ENCODE measurements around the gene ERC2. TPM values are rescaled to one million over a fixed set of nuclear protein-coding genes. Genes with fewer than 3 reads are reported as not detected.

Gene ERC2
- total and polyA plus RNA-seq, 11 donors = 0.16 to 3.8 (median 1.6) TPM

DNA sequence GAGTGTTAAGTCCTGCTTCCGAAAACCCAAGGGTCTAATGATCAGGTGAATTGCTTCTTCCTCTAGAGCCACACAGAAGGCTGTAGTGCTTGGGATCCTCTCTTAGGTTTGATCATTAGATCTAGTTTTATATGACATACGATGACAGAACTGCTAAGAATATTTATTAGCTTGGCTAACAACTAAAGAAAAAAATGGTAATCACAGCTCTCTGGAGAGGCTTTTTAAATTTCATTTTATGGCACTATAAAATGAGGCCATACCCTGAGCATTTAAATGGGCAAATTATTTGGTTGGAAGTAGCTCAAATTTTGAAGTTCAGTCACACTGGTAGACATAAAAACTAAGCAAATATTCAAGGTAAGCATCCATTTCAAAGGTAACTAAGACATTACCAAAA is 498.6 kb downstream of the ERC2 start:
- peaks cover 0 to 3% (median 0%) of the 10 kb centered on the region in 12 donors for H3K9me3 ChIP-seq
- H3K36me3 ChIP-seq = no peaks in the 10 kb centered on the region
- DNase-seq (no peak), ATAC-seq (no peak)
- H3K4me3 ChIP-seq = no peak overlapping the region
- H3K27me3 ChIP-seq = no peaks in the 10 kb centered on the region
- no peak overlapping the region for H3K27ac ChIP-seq
- TF ChIP-seq, protein P1, sequence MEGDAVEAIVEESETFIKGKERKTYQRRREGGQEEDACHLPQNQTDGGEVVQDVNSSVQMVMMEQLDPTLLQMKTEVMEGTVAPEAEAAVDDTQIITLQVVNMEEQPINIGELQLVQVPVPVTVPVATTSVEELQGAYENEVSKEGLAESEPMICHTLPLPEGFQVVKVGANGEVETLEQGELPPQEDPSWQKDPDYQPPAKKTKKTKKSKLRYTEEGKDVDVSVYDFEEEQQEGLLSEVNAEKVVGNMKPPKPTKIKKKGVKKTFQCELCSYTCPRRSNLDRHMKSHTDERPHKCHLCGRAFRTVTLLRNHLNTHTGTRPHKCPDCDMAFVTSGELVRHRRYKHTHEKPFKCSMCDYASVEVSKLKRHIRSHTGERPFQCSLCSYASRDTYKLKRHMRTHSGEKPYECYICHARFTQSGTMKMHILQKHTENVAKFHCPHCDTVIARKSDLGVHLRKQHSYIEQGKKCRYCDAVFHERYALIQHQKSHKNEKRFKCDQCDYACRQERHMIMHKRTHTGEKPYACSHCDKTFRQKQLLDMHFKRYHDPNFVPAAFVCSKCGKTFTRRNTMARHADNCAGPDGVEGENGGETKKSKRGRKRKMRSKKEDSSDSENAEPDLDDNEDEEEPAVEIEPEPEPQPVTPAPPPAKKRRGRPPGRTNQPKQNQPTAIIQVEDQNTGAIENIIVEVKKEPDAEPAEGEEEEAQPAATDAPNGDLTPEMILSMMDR (IDR thresholded peaks at IDR 0.05) = no peak
- no peak for TF ChIP-seq POLR2A (IDR thresholded peaks at IDR 0.05)
- WGBS, 4 donors = 87 to 98% (median 91%) methylated on average over 2 of the region's 2 CpGs
- intact Hi-C loops (cut with DNase I) = no loop called here
- H3K4me1 ChIP-seq = no peaks in the 10 kb centered on the region

DNA sequence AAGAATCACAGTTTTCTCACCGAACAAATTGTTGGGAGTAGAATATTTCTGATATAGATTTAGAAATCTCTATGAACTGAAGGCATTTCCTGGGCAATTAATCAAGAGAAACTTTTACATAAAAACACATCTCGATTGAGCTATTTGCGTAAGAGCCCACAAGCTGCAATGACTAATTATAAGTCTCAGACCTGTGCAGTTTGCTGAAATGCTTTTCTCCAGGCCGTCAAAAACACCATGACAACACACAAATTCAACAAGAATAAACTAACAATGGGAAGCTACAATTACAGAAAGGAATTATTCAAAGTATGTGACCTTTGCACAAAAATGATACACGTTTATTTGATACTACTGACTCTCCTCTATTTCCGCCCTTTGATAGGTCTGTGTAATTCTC is 499.9 kb downstream of the ERC2 start:
- 67 to 80% (median 71%) methylated on average over 6 of the region's 6 CpGs for WGBS, 4 donors
- Histone ChIP-seq H3K27me3 (no peaks in the 10 kb centered on the region), H3K36me3 (no peaks in the 10 kb centered on the region), H3K27ac (no peak overlapping the region), H3K4me3 (no peak overlapping the region), H3K9me3 (peaks cover 0 to 3% (median 0%) of the 10 kb centered on the region in 12 donors), H3K4me1 (no peaks in the 10 kb centered on the region)
- DNase-seq = no peak
- intact Hi-C loops (cut with DNase I) = no loop called here
- TF ChIP-seq POLR2A (IDR thresholded peaks at IDR 0.05) = no peak
- TF ChIP-seq, protein P1 (IDR thresholded peaks at IDR 0.05) = no peak
- ATAC-seq = no peak

DNA sequence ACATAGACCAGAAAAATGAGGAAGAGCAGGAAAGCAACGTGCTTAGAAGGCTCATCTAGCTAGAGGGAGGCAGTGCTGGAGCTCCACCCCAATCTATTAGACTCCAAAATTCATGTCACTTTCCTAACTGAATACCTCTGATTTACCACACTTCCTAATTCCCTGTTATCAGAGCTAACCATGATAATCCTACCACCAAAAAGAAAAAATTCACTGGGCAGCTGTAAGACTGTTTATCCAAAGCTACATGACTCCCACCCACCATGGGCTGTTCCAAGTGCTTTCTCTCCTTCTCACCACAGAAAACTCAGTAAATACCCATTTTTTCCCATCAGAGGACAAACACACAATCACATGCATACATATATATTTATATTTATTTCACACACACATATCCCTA is 501.7 kb downstream of the ERC2 start:
- Histone ChIP-seq H3K27ac (no peak overlapping the region), H3K9me3 (peaks cover 0 to 3% (median 0%) of the 10 kb centered on the region in 12 donors), H3K27me3 (no peaks in the 10 kb centered on the region), H3K36me3 (no peaks in the 10 kb centered on the region), H3K4me3 (no peak overlapping the region), H3K4me1 (no peaks in the 10 kb centered on the region)
- WGBS, 4 donors = 72 to 85% (median 81%) methylated on average over 1 of the region's 1 CpG
- TF ChIP-seq, protein P1 (IDR thresholded peaks at IDR 0.05) = no peak
- TF ChIP-seq POLR2A (IDR thresholded peaks at IDR 0.05) = no peak
- no peak for DNase-seq
- intact Hi-C loops (cut with DNase I) = no loop called here
- ATAC-seq = no peak

DNA sequence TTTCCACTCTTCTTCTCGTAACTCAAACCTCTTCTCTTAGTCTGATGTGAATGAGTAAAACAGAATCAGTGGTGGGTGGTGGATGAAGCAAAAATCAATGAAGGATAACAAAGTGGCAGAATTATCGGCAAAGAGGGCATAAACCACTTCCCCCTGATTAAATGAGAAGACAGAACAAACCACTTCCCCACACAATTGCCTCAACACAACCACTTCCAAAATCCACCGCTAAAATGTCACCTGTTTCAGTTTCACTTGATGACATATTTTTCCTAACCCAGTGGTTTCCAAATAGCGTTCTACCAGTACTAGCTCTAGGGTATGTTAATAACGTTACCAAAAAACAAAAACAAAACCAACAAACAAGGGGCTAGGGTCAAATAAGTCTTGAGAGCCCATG is 502.5 kb downstream of the ERC2 start:
- intact Hi-C loops (cut with DNase I) = no loop called here
- WGBS, 4 donors = 82 to 90% (median 86%) methylated on average over 5 of the region's 5 CpGs
- ATAC-seq (no peak), DNase-seq (no peak)
- peaks cover 0 to 3% (median 0%) of the 10 kb centered on the region in 12 donors for H3K9me3 ChIP-seq
- no peak overlapping the region for H3K4me3 ChIP-seq
- H3K27me3 ChIP-seq = no peaks in the 10 kb centered on the region
- TF ChIP-seq, protein P1 (IDR thresholded peaks at IDR 0.05) = no peak
- no peak for TF ChIP-seq POLR2A (IDR thresholded peaks at IDR 0.05)
- H3K36me3 ChIP-seq = no peaks in the 10 kb centered on the region
- H3K27ac ChIP-seq = no peak overlapping the region
- no peaks in the 10 kb centered on the region for H3K4me1 ChIP-seq

All from heart left ventricle (tissue), 16 donors.